K562 (cell line): Measurements from ENCODE around the gene ATP5PD. TPM values are rescaled to one million over a fixed set of nuclear protein-coding genes. Genes with fewer than 3 reads are reported as not detected.

Source experiments
- ATAC-seq: fragments of 200-7000 bp; cut with Tn5 transposase; 3 replicates; pipeline ENCODE4 v1.9.1; 2020; ENCODE audit warnings: moderate library complexity
- BruUV-seq: library from RNA; stranded (reverse); fragments of 400-500 nt; replicated peaks from 2 replicates; lab custom pipeline; 2021; lab: Mats Ljungman, UMichigan
- CTCF ChIA-PET: fragments of 300-600 bp; formaldehyde crosslinking; extraction: SDS; loops from one replicate; lab custom pipeline; 2021; ENCODE audit warnings: low intra/inter-chr PET ratio; lab: Yijun Ruan, JAX
- POLR2A ChIA-PET: fragments of 300-600, 350-650 bp; sonication (Branson Sonifier 250); formaldehyde crosslinking; extraction: SDS; loops from one replicate; lab custom pipeline; 2021; ENCODE audit warnings: antibody characterized with exemption, inconsistent platforms; lab: Yijun Ruan, JAX
- DNase-seq, 4 experiments: peaks; one replicate each; pipeline versions ENCODE4 v3.0.0 to v3.0.0-alpha.2; 2011 to 2018; ENCODE audit warnings: low spot score in 3 of 4, mixed read lengths in 3 of 4; ENCODE audit errors: extremely low read depth in 1 of 4
- FAIRE-seq: peaks from 2 replicates; lab custom pipeline; 2011; peaks lifted over from hg19 to GRCh38; lab: Jason Lieb, UNC
- H2AFZ ChIP-seq: 2 replicates; pipeline ENCODE4 v1.6.0; 2011; ENCODE audit warnings: low read depth, low read length, control low read depth, inconsistent platforms
- H3K27ac ChIP-seq: fragments of 200-600 bp; 3 replicates; pipeline ENCODE4 v1.8.0; 2011; ENCODE audit warnings: low read depth, mild to moderate bottlenecking, control low read depth, inconsistent platforms, low read length, moderate library complexity, mixed read lengths; ENCODE audit errors: extremely low read depth
- H3K27me3 ChIP-seq, 2 experiments: fragments of 300-600 bp in 1 of 2; 2 replicates in 1 of 2; 3 replicates in 1 of 2; pipeline versions ENCODE4 v1.6.0 to v1.8.0; 2011; ENCODE audit warnings: inconsistent platforms in 2 of 2, low read length in 2 of 2, mild to moderate bottlenecking in 1 of 2, mixed read lengths in 1 of 2, moderate library complexity in 1 of 2; ENCODE audit not compliant: control insufficient read depth in 2 of 2, insufficient read depth in 2 of 2
- H3K36me3 ChIP-seq: fragments of 300-600 bp; 3 replicates; pipeline ENCODE4 v1.8.0; 2011; ENCODE audit warnings: mild to moderate bottlenecking, low read length, inconsistent platforms; ENCODE audit not compliant: control insufficient read depth, insufficient read depth
- H3K4me1 ChIP-seq, 2 experiments: fragments of 200-600 bp in 1 of 2; replicated peaks in 1 of 2; 2 replicates in 1 of 2; 3 replicates in 1 of 2; pipeline versions ENCODE4 v1.5.1 to v1.8.0; 2011; ENCODE audit warnings: inconsistent platforms in 2 of 2, low read length in 2 of 2, mild to moderate bottlenecking in 1 of 2, mixed read lengths in 1 of 2, moderate library complexity in 1 of 2; ENCODE audit not compliant: control insufficient read depth in 2 of 2, insufficient read depth in 2 of 2
- H3K4me2 ChIP-seq: 2 replicates; pipeline ENCODE4 v1.6.1; 2011; ENCODE audit warnings: low read length, control low read depth, inconsistent platforms, mixed read lengths; ENCODE audit not compliant: insufficient read depth
- H3K4me3 ChIP-seq: fragments of 200-600 bp; sonication (generic), shearing (Covaris generic); 2 replicates; pipeline ENCODE4 v1.5.1; 2016; ENCODE audit warnings: control low read depth, inconsistent platforms
- H3K79me2 ChIP-seq: fragments of 200-600 bp; 3 replicates; pipeline ENCODE4 v1.8.0; 2011; ENCODE audit warnings: low read length, inconsistent platforms; ENCODE audit not compliant: control insufficient read depth, insufficient read depth
- H3K9ac ChIP-seq, 2 experiments: 2 replicates each; pipeline versions ENCODE4 v1.6.0 to v1.6.1; 2011; ENCODE audit warnings: low read depth in 2 of 2, low read length in 2 of 2, control low read depth in 1 of 2, inconsistent platforms in 1 of 2, mild to moderate bottlenecking in 1 of 2, mixed read lengths in 1 of 2; ENCODE audit not compliant: insufficient read depth in 1 of 2
- H3K9me1 ChIP-seq: one replicate; pipeline ENCODE4 v1.6.0; 2011; ENCODE audit warnings: inconsistent platforms, mild to moderate bottlenecking, low read length, moderate library complexity; ENCODE audit not compliant: control insufficient read depth, insufficient read depth
- H3K9me3 ChIP-seq: replicated peaks from 2 replicates; pipeline ENCODE4 v1.5.1; 2011; ENCODE audit warnings: low read depth, low read length, inconsistent platforms; ENCODE audit not compliant: control insufficient read depth, insufficient read depth
- H4K20me1 ChIP-seq: replicated peaks from 2 replicates; pipeline ENCODE4 v1.6.1; 2011; ENCODE audit warnings: low read length, inconsistent platforms, mixed read lengths; ENCODE audit not compliant: control insufficient read depth, insufficient read depth
- CSDE1 ChIP-seq, 2 experiments: fragments of 450-650 bp; IDR thresholded peaks; 2 replicates each; pipeline ENCODE4 v1.6.1; 2016; ENCODE audit warnings: mild to moderate bottlenecking in 1 of 2
- DIDO1 ChIP-seq: fragments of 450-650 bp; IDR thresholded peaks from 2 replicates; pipeline ENCODE4 v1.6.1; 2016; ENCODE audit warnings: low read depth, missing biosample characterization, missing genetic modification characterization
- HNRNPUL1 ChIP-seq: fragments of 200-400 bp; formaldehyde crosslinking; IDR thresholded peaks from 2 replicates; pipeline ENCODE4 v1.6.1; 2017; ENCODE audit warnings: low read length
- MAFK ChIP-seq: IDR thresholded peaks from 2 replicates; pipeline ENCODE4 v1.6.1; 2011; ENCODE audit warnings: low read length, improper control_type of control experiment
- MEIS2 ChIP-seq: fragments of 450-650 bp; IDR thresholded peaks from 2 replicates; pipeline ENCODE4 v1.6.1; 2014; ENCODE audit warnings: mild to moderate bottlenecking; ENCODE audit not compliant: partially characterized antibody
- MTA2 ChIP-seq: fragments of 450-650 bp; IDR thresholded peaks from 2 replicates; pipeline ENCODE4 v1.6.1; 2016; ENCODE audit warnings: low read depth
- NCOA4 ChIP-seq: fragments of 450-650 bp; IDR thresholded peaks from 2 replicates; pipeline ENCODE4 v1.6.1; 2018; ENCODE audit warnings: mild to moderate bottlenecking; ENCODE audit not compliant: partially characterized antibody
- PHTF2 ChIP-seq: fragments of 250-450 bp; sonication (Bioruptor Pico); IDR thresholded peaks from 2 replicates; pipeline ENCODE4 v1.5.0; 2021; ENCODE audit warnings: mild to moderate bottlenecking
- PYGO2 ChIP-seq: fragments of 450-650 bp; IDR thresholded peaks from 2 replicates; pipeline ENCODE4 v1.6.1; 2016; ENCODE audit warnings: mild to moderate bottlenecking, missing genetic modification characterization, moderate library complexity, missing compliant biosample characterization
- RBM34 ChIP-seq: fragments of 200-400 bp; formaldehyde crosslinking; IDR thresholded peaks from 2 replicates; pipeline ENCODE4 v1.6.1; 2018; ENCODE audit warnings: low read length, borderline replicate concordance; ENCODE audit not compliant: insufficient read depth
- RFX7 ChIP-seq: fragments of 250-450 bp; sonication (Bioruptor Pico); IDR thresholded peaks from 2 replicates; pipeline ENCODE4 v1.5.1; 2021; ENCODE audit warnings: mild to moderate bottlenecking
- SLC30A9 ChIP-seq: fragments of 250-450 bp; sonication (Bioruptor Pico); IDR thresholded peaks from 2 replicates; pipeline ENCODE4 v1.8.0; 2022; ENCODE audit warnings: mild to moderate bottlenecking, moderate library complexity
- TBL1XR1 ChIP-seq, 2 experiments: IDR thresholded peaks; 2 replicates each; pipeline ENCODE4 v1.6.1; 2012; ENCODE audit warnings: improper control_type of control experiment in 2 of 2, low read length in 2 of 2, mild to moderate bottlenecking in 1 of 2
- ZFX ChIP-seq: sonication (generic); formaldehyde crosslinking; IDR thresholded peaks from 2 replicates; pipeline ENCODE4 v1.8.0; 2022; ENCODE audit warnings: mild to moderate bottlenecking, missing genetic modification reagents, moderate library complexity
- ZNF121 ChIP-seq: sonication (generic); formaldehyde crosslinking; conservative IDR thresholded peaks from 2 replicates; pipeline ENCODE4 v1.8.0; 2022; ENCODE audit warnings: missing genetic modification reagents
- WGBS: fragments of 100-300 bp; shearing (Covaris generic); methylation state at CpG from one replicate; pipeline ENCODE4 v1.1.6; 2016; ENCODE audit warnings: low coverage, mixed read lengths; ENCODE audit not compliant: insufficient coverage; ENCODE audit errors: missing lambda C conversion rate; 5-methylcytosine and 5-hydroxymethylcytosine counted together
- in situ Hi-C: fragments of 300-500 bp; cut with MboI; formaldehyde crosslinking; loops from 4 replicates; pipeline ENCODE4 v1.15.0; 2018; ENCODE audit warnings: inconsistent platforms, mixed read lengths
- intact Hi-C: fragments of 100-400 bp; cut with micrococcal nuclease; formaldehyde crosslinking; loops from 2 replicates; pipeline ENCODE4 v1.14.2; 2022
- polyA plus RNA-seq, 8 experiments: library from polyadenylated mRNA; depleted of rRNA in 4 of 8; stranded (reverse) in 5 of 8; unstranded in 3 of 8; fragments of >200 nt; fragmentation: Nextera tagmentation in 2 of 8; fragmentation: Illumina TruSeq in 1 of 8; extraction: Ambion mirVana in 2 of 8; extraction: Trizol in 1 of 8; gene quantifications; 2 replicates each; pipeline versions ENCODE4 v1.2.1 to v1.2.3, GENCODE V29; 2011 to 2014; ENCODE audit warnings: inconsistent platforms in 1 of 8, missing spikeins in 1 of 8
- total RNA-seq, 7 experiments: library from RNA; depleted of rRNA in 6 of 7; stranded (reverse); fragments of >200 nt in 6 of 7; fragmentation: Illumina TruSeq in 2 of 7; extraction: Trizol in 2 of 7; gene quantifications; 2 replicates each; pipeline versions ENCODE4 v1.2.1 to v1.2.3, GENCODE V29; 2011 to 2021; ENCODE audit warnings: low replicate concordance in 1 of 7
- TF ChIP-seq, protein P1 (sequence below): sonication (generic); formaldehyde crosslinking; IDR thresholded peaks from 2 replicates; pipeline ENCODE4 v1.8.0; 2022; ENCODE audit warnings: mild to moderate bottlenecking, missing genetic modification reagents
- TF ChIP-seq, protein P2 (sequence below): sonication (generic); formaldehyde crosslinking; IDR thresholded peaks from 2 replicates; pipeline ENCODE4 v1.8.1; 2023; ENCODE audit warnings: mild to moderate bottlenecking, missing genetic modification reagents
- TF ChIP-seq, protein P3 (sequence below): fragments of 250-450 bp; sonication (Bioruptor Pico); IDR thresholded peaks from 2 replicates; pipeline ENCODE4 v1.8.0; 2022; ENCODE audit warnings: moderate library complexity, mild to moderate bottlenecking, inconsistent platforms
- TF ChIP-seq, protein P4 (sequence below): sonication (generic); formaldehyde crosslinking; IDR thresholded peaks from 2 replicates; pipeline ENCODE4 v1.8.0; 2022; ENCODE audit warnings: mild to moderate bottlenecking, missing genetic modification reagents

Gene ATP5PD
- total and polyA plus RNA-seq, 9 of the 15 experiments (the other 6 are each of a cell fraction or from before 2014, with no cell fraction given) = 271 to 828 (median 432) TPM

DNA sequence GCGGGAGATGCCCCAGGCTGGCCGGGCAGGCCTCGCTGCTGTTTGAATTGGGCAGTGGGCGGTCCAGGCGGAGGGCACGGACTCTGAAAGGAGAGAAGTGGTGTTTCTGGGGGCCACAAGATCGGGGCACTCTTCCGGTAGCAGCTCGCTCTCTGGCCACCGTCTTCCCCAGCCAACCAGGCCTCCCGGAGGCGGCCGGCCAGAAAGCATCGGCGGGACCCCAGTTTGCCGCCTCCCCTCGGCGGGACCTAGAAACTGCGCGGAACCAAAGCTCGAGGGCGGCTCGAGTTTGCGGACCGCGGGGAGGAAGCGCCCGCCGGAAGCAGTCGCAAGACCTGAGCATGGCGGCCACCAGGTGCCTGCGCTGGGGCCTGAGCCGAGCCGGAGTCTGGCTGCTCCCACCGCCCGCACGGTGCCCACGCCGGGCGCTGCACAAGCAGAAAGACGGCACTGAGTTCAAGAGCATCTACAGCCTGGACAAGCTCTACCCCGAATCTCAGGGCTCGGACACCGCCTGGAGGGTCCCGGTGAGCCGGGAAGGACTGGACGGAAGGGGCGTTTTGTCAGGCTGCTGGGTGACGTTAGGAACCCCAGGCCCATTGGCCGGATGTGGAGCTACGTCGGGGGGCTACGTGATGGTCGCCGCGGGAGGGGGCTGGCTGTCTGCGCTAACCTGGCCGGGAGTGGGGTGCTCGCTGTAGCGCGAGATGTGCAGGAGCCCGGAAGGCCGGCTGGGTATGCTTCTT lies 34.2 kb downstream of the ATP5PD start, which contains the start of gene MRPL58:
Gene MRPL58 (plus strand): TSS at position 325 of the 746 bp plus-strand sequence. CDS start 17 bp downstream, at position 342.
- no peaks in the 10 kb centered on the region for H3K27me3 ChIP-seq
- H4K20me1 ChIP-seq = no peaks in the 10 kb centered on the region
- H3K9me3 ChIP-seq = no peaks in the 10 kb centered on the region
- ATAC-seq (peak; percentile 97), FAIRE-seq (no peak), DNase-seq (peak; percentile 89 to 92 (median 90))
- POLR2A ChIA-PET = interaction anchor here (0.5 to 4.7 kb wide), 29 partner anchors 10 to 774 kb away, joined by 3 to 26 read pairs (median 4); partner anchors contain the start of genes ATP5PD, CDR2L, HID1 and KCTD2
- no TSS peak for BruUV-seq
- in situ Hi-C loops (no loop called here), intact Hi-C loops (no loop called here)
- peaks cover 35% of the 10 kb centered on the region for H3K79me2 ChIP-seq
- H3K9ac ChIP-seq = peak within 1 kb of the TSS; percentile 92 to 96
- peaks cover 9 to 10% of the 10 kb centered on the region in 2 experiments; a peak in 4 of 5 replicates for H3K4me1 ChIP-seq
- WGBS = 9% methylated on average over 54 of the region's 63 CpGs
- peaks cover 19% of the 10 kb centered on the region; the same call in 2 of the 3 replicates for H3K36me3 ChIP-seq
- peak within 1 kb of the TSS; percentile 85 for H3K4me2 ChIP-seq
- H3K4me3 ChIP-seq = peak within 1 kb of the TSS; percentile 85
- peak within 1 kb of the TSS; percentile 83 for H2AFZ ChIP-seq
- H3K27ac ChIP-seq = peak within 1 kb of the TSS; percentile 82
- H3K9me1 ChIP-seq = no peaks in the 10 kb centered on the region
- CTCF ChIA-PET = interaction anchor here (1.1 to 1.9 kb wide), 2 partner anchors 21 to 189 kb away, joined by 5 to 8 read pairs; no protein-coding TSS in a partner anchor
- peak in 1 of 2 experiments; percentile 63; a peak in 1 of 4 replicates for TF ChIP-seq TBL1XR1 (IDR thresholded peaks at IDR 0.05; ENCODE audit: low read length in 2 of 2)
- TF ChIP-seq MTA2 = no peak
- TF ChIP-seq MEIS2 = no peak
- peak; percentile 80; the same call in 1 of the 2 replicates for TF ChIP-seq DIDO1
- TF ChIP-seq, protein P1, sequence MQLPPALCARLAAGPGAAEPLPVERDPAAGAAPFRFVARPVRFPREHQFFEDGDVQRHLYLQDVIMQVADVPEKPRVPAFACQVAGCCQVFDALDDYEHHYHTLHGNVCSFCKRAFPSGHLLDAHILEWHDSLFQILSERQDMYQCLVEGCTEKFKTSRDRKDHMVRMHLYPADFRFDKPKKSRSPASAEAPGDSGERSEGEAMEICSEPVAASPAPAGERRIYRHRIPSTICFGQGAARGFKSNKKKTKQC (CRISPR knock-in tag) = peak; percentile 81; the same call in 1 of the 2 replicates
- no peak for TF ChIP-seq RBM34
- TF ChIP-seq, protein P2, sequence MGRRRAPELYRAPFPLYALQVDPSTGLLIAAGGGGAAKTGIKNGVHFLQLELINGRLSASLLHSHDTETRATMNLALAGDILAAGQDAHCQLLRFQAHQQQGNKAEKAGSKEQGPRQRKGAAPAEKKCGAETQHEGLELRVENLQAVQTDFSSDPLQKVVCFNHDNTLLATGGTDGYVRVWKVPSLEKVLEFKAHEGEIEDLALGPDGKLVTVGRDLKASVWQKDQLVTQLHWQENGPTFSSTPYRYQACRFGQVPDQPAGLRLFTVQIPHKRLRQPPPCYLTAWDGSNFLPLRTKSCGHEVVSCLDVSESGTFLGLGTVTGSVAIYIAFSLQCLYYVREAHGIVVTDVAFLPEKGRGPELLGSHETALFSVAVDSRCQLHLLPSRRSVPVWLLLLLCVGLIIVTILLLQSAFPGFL (CRISPR knock-in tag) = no peak
- no peak for TF ChIP-seq PYGO2
- TF ChIP-seq NCOA4 = no peak
- TF ChIP-seq PHTF2 = no peak
- no peak for TF ChIP-seq MAFK
- TF ChIP-seq, protein P3, sequence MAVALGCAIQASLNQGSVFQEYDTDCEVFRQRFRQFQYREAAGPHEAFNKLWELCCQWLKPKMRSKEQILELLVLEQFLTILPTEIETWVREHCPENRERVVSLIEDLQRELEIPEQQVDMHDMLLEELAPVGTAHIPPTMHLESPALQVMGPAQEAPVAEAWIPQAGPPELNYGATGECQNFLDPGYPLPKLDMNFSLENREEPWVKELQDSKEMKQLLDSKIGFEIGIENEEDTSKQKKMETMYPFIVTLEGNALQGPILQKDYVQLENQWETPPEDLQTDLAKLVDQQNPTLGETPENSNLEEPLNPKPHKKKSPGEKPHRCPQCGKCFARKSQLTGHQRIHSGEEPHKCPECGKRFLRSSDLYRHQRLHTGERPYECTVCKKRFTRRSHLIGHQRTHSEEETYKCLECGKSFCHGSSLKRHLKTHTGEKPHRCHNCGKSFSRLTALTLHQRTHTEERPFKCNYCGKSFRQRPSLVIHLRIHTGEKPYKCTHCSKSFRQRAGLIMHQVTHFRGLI (CRISPR knock-in tag) = no peak
- no peak for TF ChIP-seq HNRNPUL1
- no peak for TF ChIP-seq ZNF121 (CRISPR knock-in tag)
- TF ChIP-seq, protein P4, sequence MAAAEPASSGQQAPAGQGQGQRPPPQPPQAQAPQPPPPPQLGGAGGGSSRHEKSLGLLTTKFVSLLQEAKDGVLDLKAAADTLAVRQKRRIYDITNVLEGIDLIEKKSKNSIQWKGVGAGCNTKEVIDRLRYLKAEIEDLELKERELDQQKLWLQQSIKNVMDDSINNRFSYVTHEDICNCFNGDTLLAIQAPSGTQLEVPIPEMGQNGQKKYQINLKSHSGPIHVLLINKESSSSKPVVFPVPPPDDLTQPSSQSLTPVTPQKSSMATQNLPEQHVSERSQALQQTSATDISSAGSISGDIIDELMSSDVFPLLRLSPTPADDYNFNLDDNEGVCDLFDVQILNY (CRISPR knock-in tag) = peak; percentile 77
- no peak for TF ChIP-seq SLC30A9 (CRISPR knock-in tag)
- TF ChIP-seq CSDE1 (IDR thresholded peaks at IDR 0.05) = no peak
- TF ChIP-seq RFX7 (CRISPR knock-in tag) = no peak
- TF ChIP-seq ZFX (CRISPR knock-in tag) = peak; percentile 94
